ENCODE data around the gene DDX41. TPM values are rescaled to one million over a fixed set of nuclear protein-coding genes. Genes with fewer than 3 reads are reported as not detected.
A peak's percentile ranks its signal among the peaks of the same experiment; 100 is the strongest.
"Not testable (repeated sequence)": the region's sequence is repeated elsewhere in the genome, so short reads cannot be mapped to it uniquely, and the experiment has no call there.

Gene DDX41
- total RNA-seq, 4 donors from 2014 or later = 64.5 to 80.8 (median 68.5) TPM

- Histone ChIP-seq H3K27ac (peak overlapping the region; percentile 41 to 78 (median 70)), H3K36me3 (peaks cover 0 to 41% of the 10 kb centered on the region in 2 donors), H3K9me3 (no peaks in the 10 kb centered on the region), H3K27me3 (no peaks in the 10 kb centered on the region), H3K4me3 (no peak overlapping the region), H3K4me1 (peaks cover 9 to 55% (median 30%) of the 10 kb centered on the region in 3 donors)
- WGBS, 2 donors (ENCODE audit: low coverage in 1 of 2) = 34 to 38% methylated on average over 6 to 9 of the region's 15 CpGs
- peak; percentile 81 for ATAC-seq
- TF ChIP-seq POLR2A (IDR thresholded peaks at IDR 0.05) (no peak), CTCF (IDR thresholded peaks at IDR 0.05) (no peak), POLR2AphosphoS5 (IDR thresholded peaks at IDR 0.05) (peak; percentile 37), EP300 (IDR thresholded peaks at IDR 0.05) (no peak)
Observed at GRCh38 chr5:177537389-177538361, 20.9 kb upstream of the DDX41 start.

GRCh38 chr5:177536386-177536785 lies 19.6 kb upstream of the DDX41 start:
- TF ChIP-seq EP300 (IDR thresholded peaks at IDR 0.05) (no peak), POLR2AphosphoS5 (IDR thresholded peaks at IDR 0.05) (no peak), CTCF (IDR thresholded peaks at IDR 0.05) (no peak), POLR2A (IDR thresholded peaks at IDR 0.05) (no peak)
- H3K36me3 ChIP-seq = peaks cover 0 to 54% of the 10 kb centered on the region in 2 donors
- no peak for ATAC-seq
- H3K27me3 ChIP-seq = no peaks in the 10 kb centered on the region
- peak overlapping the region in 3 of 4 donors; percentile 69 to 78 (median 72) for H3K27ac ChIP-seq
- H3K4me1 ChIP-seq = peaks cover 9 to 55% (median 30%) of the 10 kb centered on the region in 3 donors
- H3K9me3 ChIP-seq = no peaks in the 10 kb centered on the region
- H3K4me3 ChIP-seq = no peak overlapping the region
- 93 to 100% methylated on average over 1 to 10 of the region's 10 CpGs for WGBS, 2 donors (ENCODE audit: low coverage in 1 of 2)

GRCh38 chr5:177535125-177535524 lies 18.4 kb upstream of the DDX41 start:
- Histone ChIP-seq H3K9me3 (no peaks in the 10 kb centered on the region), H3K27ac (peak overlapping the region in 2 of 4 donors; percentile 27 to 29), H3K27me3 (no peaks in the 10 kb centered on the region), H3K4me3 (no peak overlapping the region), H3K36me3 (peaks cover 0 to 67% of the 10 kb centered on the region in 2 donors), H3K4me1 (peaks cover 9 to 44% (median 30%) of the 10 kb centered on the region in 3 donors)
- no peak for ATAC-seq
- TF ChIP-seq EP300 (IDR thresholded peaks at IDR 0.05) = no peak
- no peak for TF ChIP-seq POLR2A (IDR thresholded peaks at IDR 0.05)
- no peak for TF ChIP-seq POLR2AphosphoS5 (IDR thresholded peaks at IDR 0.05)
- TF ChIP-seq CTCF (IDR thresholded peaks at IDR 0.05) = no peak
- 78 to 88% methylated on average over 7 of the region's 7 CpGs for WGBS, 2 donors (ENCODE audit: low coverage in 1 of 2)

- not testable (repeated sequence) for H3K27me3 ChIP-seq, H3K4me3 ChIP-seq, ATAC-seq, H3K9me3 ChIP-seq
- 100% methylated on average over 2 to 5 of the region's 7 CpGs for WGBS, 2 donors (ENCODE audit: low coverage in 1 of 2)
- H3K36me3 ChIP-seq = peaks cover 0 to 74% of the 10 kb centered on the region in 2 donors
- peaks cover 9 to 37% (median 30%) of the 10 kb centered on the region in 3 donors for H3K4me1 ChIP-seq
- H3K27ac ChIP-seq = peak overlapping the region in 1 of 4 donors; percentile 27
Observed at GRCh38 chr5:177534433-177534832, 17.7 kb upstream of the DDX41 start.

- H3K9me3 ChIP-seq = no peaks in the 10 kb centered on the region
- no peak for ATAC-seq
- no peak for TF ChIP-seq EP300 (IDR thresholded peaks at IDR 0.05)
- no peak for TF ChIP-seq POLR2A (IDR thresholded peaks at IDR 0.05)
- no peak for TF ChIP-seq CTCF (IDR thresholded peaks at IDR 0.05)
- TF ChIP-seq POLR2AphosphoS5 (IDR thresholded peaks at IDR 0.05) = no peak
- no peaks in the 10 kb centered on the region for H3K27me3 ChIP-seq
- 92 to 96% methylated on average over 4 to 9 of the region's 27 CpGs for WGBS, 2 donors (ENCODE audit: low coverage in 1 of 2)
- peaks cover 0 to 91% of the 10 kb centered on the region in 2 donors for H3K36me3 ChIP-seq
- H3K4me3 ChIP-seq = no peak overlapping the region
- peak overlapping the region in 3 of 4 donors; percentile 11 to 45 (median 24) for H3K27ac ChIP-seq
- peaks cover 0 to 13% (median 3%) of the 10 kb centered on the region in 3 donors for H3K4me1 ChIP-seq
Observed at GRCh38 chr5:177531209-177531940, 14.6 kb upstream of the DDX41 start.

All from gastroesophageal sphincter (tissue), 4 donors.